HG02970 (cell line): ENCODE results near the gene CMTM1.
"Not testable (repeated sequence)": the region's sequence is repeated elsewhere in the genome, so short reads cannot be mapped to it uniquely, and the experiment has no call there.

ENCODE experiments used
- ATAC-seq: cut with Tn5 transposase; IDR thresholded peaks from one replicate; pipeline ENCODE4 v1.9.1; 2021; ENCODE audit warnings: mild to moderate bottlenecking, moderate library complexity, moderate number of reproducible peaks; ENCODE audit not compliant: unreplicated experiment, low FRiP score

Gene CMTM1

DNA sequence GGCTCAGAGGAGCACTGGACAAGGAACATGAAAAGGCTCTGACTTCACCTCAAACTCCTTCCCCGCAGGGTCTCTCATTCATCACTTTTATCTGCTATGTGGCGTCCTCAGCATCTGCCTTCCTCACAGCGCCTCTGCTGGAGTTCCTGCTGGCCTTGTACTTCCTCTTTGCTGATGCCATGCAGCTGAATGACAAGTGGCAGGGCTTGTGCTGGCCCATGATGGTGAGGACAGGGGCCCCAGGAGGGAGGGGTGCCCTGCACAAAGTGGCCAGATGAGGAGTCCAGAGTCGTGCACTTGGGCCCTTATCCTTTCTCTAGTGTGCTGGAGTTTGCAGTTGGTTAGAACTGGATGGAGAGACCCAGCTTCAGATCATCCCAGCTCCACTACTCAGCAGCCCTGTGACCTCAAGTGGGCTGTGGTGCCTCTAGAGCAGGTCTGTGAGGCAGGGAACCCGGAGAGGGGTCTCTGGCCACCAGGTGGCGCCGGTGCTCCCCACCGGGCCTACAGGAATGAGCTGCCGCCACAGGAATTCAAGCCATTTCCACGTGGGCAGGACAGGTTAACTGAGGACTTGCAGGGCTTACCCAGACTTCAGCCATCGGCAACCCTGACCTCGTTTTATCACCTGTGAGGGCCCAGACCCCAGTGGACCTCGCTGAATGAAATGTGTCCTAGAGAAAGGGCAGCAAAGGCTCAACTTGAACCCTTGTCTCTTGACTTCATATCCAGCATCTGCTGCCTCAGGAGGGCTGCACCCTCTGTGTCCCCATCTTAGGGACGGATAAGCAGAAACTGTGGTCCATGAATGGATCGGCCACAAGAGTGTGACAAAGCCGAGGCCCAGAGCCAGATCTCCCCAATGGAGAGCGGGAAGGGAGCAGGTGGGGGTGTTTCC lies 42.3 kb downstream of the CMTM1 start:
- ATAC-seq, result no peak

DNA sequence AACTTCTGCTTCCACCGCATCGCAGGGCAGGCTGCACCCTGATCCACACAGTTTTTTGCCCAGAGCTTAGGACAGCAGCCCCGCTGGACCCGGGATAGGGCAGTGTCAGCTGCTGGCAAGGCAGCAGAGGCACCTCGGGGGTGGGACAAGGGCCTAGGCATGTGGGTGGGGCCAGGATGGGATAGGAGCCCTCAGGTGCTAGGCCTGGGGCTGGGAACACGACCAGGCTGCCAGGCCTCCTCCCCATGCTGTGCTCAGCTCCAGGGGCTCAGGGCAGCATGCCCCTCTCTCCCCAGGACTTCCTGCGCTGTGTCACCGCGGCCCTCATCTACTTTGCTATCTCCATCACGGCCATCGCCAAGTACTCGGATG lies 42.9 kb downstream of the CMTM1 start:
- no peak for ATAC-seq

DNA sequence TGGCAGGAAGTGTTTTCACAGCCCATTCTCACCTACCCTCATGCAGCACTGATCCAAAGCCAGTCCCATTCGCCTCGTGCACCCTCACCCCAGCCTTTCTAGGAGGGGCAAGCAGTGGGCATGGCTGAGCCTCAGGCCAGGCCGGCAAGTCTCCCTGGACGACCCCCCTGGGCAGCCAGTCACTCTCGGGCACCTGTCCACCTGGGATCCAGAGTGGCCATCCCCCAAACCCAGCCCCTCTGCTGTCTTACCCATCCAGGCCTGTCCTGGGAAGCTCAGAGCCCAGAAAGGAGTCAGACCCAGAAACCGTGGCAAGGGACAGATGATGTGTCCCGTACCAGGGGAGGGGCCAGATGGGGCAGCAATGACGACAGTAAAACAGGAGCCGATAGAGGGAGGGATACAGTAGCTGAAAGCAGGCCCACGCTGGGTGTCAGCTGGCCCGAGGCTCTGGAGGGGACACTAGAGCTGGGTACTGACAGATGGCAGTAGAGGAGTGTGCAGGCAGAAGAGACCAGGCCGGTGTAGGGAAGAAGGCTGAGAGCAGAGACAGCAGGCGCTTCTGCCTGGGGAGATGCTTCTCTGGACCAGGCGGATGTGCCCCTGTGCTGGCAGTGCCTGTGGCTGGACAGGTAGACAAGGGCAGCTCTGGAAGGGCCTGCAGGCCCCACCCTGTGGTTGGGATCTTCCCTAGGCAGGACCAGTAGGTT lies 44.0 kb downstream of the CMTM1 start:
- ATAC-seq, result no peak

DNA sequence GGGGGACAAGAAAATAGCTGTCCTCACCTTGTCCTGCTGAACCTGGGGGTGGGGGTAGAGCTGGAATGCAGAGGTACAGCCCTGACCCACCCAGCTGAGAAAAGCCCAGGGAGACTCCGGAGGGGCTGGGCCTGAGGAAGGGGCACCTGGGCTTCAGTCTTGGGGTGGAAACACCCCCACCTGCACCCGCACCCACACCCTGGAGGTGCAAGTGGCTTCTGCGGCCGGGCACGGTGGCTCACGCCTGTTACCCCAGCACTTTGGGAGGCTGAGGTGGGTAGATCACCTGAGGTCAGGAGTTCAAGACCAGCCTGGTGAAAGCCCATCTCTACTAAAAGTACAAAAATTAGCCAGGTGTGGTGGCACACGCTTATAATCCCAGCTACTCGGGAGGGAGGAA lies 45.7 kb downstream of the CMTM1 start:
- ATAC-seq, result not testable (repeated sequence)

DNA sequence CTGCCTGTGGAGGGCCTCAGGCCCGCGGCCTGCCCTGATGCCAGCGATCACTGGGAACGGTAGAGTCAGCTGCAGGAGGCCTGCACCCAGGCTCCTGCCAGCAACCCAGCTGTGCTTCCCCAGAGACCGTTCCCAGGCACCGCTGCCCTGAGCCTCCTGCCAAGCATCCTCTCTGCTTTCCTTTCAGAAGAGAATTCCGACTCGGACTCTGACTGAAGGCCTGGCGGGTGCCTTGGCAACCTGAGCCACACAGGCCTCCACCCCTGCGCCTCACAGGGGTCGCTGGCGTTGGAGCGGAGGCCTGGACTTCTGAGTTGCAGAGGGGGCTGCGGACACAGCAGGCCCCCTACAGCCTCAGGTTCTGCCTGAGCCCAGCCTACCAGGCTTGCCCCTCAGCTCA lies 46.2 kb downstream of the CMTM1 start:
- ATAC-seq, result no peak

DNA sequence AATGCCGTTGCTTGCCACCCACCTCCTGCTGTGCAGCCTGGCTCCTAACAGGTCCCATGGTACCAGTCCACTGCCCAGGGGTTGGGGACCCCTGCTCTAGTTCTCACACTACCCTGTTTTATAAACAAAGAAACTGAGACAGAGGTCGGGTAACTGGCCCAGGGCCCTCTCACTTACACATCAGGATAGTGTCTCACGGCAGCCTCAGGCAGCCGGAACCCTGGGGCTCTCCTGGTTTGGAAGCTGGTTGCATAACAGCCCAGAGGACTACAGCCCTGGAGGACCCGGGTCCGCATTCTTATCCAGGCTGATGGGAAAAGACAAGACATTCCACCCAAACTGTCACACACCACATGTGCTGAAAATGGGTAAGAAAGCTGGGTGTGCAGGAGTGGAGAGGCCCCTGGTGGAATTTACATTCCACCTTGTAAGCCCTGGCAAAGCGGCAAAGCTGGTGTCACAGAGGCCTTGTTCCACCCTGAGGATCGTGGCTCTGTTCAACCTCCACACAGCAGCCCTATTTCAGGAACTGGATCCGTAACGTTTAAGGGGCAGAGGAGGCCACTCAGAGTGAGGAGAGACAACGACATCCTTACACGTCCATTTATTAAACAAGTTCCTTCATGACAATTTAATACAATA lies 48.0 kb downstream of the CMTM1 start:
- ATAC-seq, result no peak

DNA sequence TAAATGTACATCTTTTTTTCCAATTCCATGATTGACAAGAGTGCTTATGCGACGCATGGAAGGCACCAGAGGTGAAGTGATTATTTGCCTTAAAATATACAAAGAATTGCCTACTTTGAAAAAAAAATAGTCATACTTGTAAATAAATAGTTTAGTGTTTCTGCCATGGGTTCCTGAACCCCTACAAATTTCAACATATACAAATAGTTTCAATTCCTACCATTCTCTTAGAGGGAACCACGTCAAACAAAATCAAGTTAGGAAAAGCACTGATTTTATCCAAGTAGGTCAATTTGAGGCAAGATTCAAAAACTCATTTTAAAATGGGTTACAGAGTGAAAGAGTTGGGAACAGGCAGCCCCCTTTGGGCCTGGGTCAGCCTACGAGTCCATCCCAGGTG lies 49.9 kb downstream of the CMTM1 start:
- ATAC-seq, result no peak

DNA sequence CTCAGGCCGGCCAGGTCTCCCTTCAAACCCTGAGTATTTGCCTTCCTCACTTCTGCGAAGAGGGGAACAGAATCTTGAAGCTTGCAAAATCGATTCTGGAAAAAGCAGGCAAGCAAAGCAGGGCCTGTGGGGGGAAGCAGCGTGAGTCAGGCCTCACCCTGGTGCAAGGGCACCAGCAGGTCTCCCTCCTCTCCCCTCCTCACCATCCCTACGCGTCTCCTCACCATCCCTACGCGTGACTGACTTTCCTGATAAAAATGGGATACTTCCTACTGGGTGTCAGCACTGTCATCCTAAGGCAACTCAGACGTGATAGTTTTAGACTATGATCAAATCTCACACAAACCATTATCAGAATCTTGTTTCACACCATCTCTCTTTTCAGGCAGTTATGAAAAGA lies 50.4 kb downstream of the CMTM1 start:
- no peak for ATAC-seq

DNA sequence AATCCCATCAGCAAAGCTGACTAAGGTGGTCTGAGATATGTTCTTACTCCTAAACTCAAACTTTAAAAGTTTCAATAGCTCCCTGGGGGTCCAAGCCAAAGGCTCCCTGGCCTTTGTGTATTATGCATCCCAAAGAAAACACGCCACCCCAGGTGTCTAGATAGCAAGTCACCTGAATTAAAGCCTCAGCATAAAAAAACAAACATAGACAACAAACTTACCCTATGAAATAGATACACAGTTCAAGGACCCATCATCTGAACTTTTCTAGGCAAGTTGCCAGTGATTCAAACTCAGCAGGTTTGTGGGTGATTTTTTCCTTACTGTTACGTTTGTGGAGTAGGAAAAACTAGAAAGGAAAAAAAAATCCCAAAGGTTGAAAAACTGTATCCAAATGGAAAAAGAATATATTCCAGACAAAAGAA lies 50.8 kb downstream of the CMTM1 start:
- no peak for ATAC-seq

DNA sequence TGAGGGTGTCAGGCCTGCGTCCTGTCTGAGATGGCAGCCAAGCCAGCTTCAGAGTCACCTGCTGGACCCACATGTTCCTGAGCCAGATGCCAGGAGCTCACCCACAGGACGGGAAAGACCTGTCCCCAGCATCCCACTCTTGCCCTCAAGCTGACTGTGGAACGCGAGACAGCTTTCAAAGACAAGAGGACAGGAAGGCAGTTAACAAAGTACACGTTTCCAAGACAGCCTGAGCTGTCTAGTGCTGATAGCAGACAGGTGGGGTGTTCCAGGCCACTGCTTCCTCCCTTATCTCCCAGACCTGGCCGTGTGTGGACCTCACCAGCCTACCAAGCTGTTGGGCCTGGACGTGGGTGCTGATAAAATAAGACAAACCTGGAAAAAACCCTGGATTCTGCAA lies 51.5 kb downstream of the CMTM1 start:
- no peak for ATAC-seq

DNA sequence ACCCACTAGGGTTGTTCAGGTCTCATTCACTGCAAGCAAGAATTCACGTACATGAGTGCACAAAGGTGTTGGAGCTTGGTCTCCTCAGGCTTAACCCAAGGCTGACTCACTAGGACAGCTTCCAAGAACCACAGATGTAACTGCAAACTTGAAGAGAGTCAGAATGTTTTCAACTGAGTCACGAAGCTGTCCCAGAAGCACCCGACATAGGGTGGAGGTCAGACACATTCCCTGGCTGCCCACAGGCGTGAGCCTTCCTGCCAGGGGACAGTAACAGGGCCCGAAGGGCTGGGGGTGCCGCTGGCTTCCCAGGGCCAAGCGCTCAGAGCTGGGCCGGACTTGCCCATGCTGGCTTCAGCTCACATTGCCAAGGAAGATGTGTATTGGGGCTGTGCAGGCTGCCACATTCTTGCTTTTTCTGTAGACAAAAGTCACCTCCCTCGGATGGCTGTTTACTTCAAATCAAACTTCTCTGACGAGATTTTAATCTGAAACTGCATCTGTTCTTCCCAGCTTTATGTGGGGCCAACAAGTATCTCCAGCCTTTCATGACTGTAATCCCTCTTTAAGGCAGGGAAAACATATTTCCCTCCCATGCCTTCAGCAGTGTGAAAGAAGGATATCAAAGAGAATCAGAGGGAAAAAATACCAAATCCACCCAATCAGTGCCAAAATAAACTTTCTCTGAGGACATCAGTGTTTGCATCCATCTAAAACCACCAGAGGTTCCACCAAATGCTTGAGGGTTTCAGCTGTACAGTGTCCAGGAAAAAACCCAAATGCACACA lies 52.5 kb downstream of the CMTM1 start:
- ATAC-seq, result no peak

DNA sequence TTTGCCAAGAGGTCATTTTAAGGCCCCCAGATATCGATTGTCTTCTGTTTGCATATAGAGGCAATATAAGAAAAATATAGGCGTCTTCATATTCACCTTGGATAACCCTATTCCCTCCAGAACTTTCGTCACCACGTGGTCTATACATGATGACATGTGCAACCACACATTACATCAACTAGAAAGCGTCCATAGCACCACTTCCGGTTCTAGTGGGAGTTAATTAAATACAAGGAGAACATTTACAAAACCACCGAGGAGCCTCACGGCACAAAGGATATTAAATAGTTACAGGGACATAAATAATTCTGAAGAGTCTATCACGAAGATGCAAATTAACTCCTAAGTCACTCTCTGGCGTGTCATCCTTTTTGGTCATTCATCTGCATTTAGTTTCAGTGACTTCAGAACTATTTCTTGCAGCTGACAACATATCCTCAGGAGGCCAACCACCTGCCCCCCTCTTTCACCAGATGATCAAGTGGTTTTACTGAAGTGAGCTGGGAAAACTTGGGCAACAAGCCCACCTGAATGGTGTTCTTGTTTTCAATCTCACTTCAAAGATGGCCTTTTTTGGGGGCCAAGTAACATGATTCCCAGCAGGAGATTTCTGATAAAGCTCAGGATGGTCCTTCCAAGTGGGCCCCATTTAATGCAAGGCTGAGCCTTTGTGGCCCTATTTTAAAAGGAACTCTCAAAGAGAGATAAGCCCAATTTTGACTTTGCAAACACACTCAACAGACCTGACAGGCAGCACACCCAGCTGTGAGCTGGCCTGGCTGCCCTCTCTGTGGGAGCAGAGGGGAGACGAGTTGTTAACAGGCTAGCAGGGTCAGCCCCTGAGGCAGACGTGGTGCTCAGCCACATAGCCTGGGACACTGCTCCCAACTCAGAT lies 53.5 kb downstream of the CMTM1 start:
- ATAC-seq, result no peak

DNA sequence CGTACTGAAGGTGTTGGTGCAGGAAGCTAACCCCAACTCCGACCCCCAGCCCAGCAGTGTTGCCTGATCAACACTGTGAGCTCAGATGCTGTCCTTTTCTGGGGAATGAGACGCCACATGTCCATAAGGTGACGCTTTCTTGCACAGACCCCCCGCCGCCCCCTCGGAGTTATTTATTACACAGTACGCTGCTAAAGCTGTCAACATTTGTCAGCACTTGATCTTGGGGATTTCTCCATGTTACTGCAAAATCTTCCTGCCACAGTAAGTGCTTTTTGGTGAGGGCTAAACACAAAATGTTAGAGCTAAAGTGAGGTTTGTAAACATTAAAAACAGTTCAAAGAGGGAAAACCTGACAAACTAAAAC lies 54.2 kb downstream of the CMTM1 start:
- ATAC-seq, result no peak

DNA sequence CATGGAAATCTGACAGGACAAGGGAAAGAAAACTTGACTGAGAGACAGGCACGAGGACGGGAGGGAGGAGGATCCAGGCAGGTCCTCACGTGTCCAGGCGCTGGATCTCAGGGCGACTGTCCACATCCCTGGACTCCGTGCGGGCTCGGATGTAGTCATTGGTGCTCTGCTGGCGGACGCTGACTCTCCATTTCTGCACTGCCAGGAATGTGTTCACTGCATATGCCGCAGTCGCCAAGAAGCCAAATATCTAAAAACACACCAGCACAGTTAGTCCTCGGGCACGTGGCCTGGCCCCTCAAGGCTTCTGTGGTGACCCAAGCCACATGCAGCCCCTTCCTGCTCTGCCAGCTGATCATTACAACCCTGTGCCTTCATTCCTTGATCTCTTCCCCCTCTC lies 55.7 kb downstream of the CMTM1 start:
- no peak for ATAC-seq

DNA sequence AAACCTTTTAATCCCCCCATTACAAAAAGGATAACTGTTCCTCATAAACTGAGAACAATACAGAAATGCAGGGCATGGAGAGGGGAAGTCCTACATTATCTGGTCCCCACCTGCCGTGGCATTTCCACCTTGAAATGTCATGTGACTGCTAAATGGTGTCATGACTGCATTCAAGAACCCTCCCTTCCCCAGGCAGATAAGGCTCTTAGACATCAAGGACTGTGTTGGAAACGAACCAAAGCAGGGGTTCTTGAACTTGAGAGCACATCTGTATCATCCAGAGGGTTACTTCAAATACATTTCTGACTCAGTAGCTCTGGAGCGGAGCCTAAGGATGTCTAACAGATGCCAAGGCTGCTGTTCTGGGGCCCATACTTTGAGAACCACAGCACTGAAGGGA lies 56.6 kb downstream of the CMTM1 start:
- ATAC-seq, result no peak

DNA sequence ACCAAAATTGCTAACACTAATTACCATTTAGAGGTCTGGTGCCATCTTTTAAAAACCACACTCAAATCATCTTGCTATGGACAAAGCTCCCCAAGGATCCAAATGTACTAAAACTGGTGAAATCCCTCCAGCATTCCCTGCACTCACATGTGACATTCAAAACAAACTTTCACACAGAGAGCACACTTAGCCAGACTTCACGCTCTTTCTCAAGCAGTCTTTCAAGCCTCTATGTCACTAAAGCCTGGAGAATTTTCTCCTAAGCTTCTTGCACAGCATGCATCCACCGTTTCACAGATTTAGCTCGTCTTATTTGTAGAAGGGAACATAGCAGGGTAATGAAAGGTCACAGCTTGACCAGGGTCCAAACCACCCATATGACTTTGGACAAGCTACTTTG lies 57.5 kb downstream of the CMTM1 start:
- ATAC-seq, result no peak

DNA sequence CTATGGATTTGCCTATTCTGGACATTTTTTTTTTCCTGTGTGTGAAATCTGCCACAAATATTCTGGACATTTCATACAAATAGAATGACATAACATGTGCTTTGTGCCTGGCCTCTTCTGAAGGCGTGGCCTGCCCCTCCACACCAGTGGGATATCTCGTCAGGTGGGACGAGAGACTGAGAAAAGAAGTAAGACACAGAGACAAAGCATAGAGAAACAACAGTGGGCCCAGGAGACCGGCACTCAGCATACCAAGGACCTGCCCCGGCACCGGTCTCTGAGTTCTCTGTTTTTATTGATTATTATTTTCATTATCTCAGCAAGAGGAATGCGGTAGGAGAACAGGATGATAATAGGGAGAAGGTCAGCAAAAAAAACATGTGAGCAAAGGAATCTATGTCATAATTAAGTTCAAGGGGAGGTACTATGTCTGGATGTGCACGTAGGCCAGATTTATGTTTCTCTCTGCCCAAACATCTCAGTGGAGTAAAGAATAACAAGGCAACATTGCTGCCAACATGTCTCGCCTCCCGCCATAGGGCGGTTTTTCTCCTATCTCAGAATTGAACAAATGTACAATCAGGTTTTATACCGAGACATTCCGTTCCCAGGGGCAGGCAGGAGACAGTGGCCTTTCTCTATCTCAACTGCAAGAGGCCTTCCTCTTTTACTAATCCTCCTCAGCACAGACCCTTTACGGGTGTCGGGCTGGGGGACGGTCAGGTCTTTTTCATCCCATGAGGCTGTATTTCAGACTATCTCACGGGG lies 61.6 kb downstream of the CMTM1 start:
- ATAC-seq, result not testable (repeated sequence)
